ENCODE results near the gene MUC6.

DNA sequence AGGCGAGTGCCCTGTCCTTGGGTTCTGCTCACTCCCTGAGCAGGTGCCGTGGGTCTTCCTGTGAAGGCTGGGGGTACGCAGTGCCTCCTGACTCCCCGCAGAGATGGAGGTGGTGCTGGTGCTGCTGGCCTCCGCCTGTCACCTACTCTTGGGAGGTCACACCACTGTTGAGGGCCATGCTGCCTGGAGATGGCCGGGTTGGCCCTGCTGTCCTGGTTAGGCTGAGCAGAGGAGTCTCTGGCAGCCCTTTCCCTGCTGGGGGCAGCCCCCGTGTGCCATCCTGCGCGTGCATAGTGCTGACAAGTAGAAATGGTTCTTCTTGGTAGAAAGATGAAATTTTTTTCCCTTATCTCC is 49.6 kb downstream of the MUC6 start:
- TF ChIP-seq, protein P1, sequence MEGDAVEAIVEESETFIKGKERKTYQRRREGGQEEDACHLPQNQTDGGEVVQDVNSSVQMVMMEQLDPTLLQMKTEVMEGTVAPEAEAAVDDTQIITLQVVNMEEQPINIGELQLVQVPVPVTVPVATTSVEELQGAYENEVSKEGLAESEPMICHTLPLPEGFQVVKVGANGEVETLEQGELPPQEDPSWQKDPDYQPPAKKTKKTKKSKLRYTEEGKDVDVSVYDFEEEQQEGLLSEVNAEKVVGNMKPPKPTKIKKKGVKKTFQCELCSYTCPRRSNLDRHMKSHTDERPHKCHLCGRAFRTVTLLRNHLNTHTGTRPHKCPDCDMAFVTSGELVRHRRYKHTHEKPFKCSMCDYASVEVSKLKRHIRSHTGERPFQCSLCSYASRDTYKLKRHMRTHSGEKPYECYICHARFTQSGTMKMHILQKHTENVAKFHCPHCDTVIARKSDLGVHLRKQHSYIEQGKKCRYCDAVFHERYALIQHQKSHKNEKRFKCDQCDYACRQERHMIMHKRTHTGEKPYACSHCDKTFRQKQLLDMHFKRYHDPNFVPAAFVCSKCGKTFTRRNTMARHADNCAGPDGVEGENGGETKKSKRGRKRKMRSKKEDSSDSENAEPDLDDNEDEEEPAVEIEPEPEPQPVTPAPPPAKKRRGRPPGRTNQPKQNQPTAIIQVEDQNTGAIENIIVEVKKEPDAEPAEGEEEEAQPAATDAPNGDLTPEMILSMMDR (conservative IDR thresholded peaks at IDR 0.05), result no peak
- no peak for TF ChIP-seq EZH2 (IDR thresholded peaks at IDR 0.05; ENCODE audit: low read depth)
